ACC112 (cell line): ENCODE data around the gene PDGFA.

Experiments
- H2AFZ ChIP-seq: fragments of 200-600 bp; sonication (generic); one replicate; pipeline ENCODE4 v1.6.0; 2017; ENCODE audit warnings: antibody characterized with exemption, low read length; ENCODE audit not compliant: unreplicated experiment
- H3K27ac ChIP-seq: fragments of 200-600 bp; sonication (generic); 2 replicates; pipeline ENCODE4 v1.5.1; 2014; ENCODE audit warnings: low read depth, mild to moderate bottlenecking, antibody characterized with exemption, low read length, moderate library complexity
- H3K27me3 ChIP-seq: fragments of 200-600 bp; sonication (generic); 2 replicates; pipeline ENCODE4 v1.6.1; 2014; ENCODE audit warnings: mild to moderate bottlenecking, antibody characterized with exemption, low read length, moderate library complexity, mixed read lengths; ENCODE audit not compliant: insufficient read depth
- H3K36me3 ChIP-seq: fragments of 200-600 bp; sonication (generic); 2 replicates; pipeline ENCODE4 v1.6.1; 2016; ENCODE audit warnings: mild to moderate bottlenecking, antibody characterized with exemption, low read length, moderate library complexity, mixed read lengths; ENCODE audit not compliant: insufficient read depth
- H3K4me1 ChIP-seq: fragments of 200-600 bp; sonication (generic); one replicate; pipeline ENCODE4 v1.6.1; 2016; ENCODE audit warnings: low read length, mixed read lengths; ENCODE audit not compliant: insufficient read depth, unreplicated experiment, control insufficient read depth
- H3K4me3 ChIP-seq: fragments of 200-600 bp; sonication (generic); 2 replicates; pipeline ENCODE4 v1.5.1; 2014; ENCODE audit warnings: mild to moderate bottlenecking, low read depth, low read length
- H3K79me2 ChIP-seq: fragments of 200-600 bp; sonication (generic); one replicate; pipeline ENCODE4 v1.6.0; 2016; ENCODE audit warnings: low read length; ENCODE audit not compliant: control insufficient read depth, unreplicated experiment, insufficient read depth

The PDGFA gene

DNA sequence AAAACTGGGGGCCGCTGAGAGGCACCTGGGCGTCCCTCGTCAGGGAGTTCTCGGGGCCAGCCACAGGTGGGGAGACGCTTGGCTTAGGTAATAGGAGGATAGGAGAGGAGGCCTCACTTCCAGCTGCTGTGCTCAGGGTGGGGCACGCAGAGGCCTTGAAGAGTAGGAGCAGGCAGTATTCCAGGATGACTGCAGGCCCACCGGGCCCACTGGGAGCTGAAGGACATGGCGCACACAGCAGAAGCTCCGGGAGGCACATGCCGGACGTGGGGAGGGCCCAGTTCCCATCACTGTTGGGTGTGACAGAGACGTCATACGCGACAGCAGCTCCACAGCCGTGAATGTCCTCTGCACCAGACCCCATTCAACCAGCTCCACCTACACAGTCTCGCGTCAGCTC, 22.0 kb upstream of the PDGFA start:
- no peaks in the 10 kb centered on the region for H3K36me3 ChIP-seq
- no peaks in the 10 kb centered on the region for H3K27me3 ChIP-seq

DNA sequence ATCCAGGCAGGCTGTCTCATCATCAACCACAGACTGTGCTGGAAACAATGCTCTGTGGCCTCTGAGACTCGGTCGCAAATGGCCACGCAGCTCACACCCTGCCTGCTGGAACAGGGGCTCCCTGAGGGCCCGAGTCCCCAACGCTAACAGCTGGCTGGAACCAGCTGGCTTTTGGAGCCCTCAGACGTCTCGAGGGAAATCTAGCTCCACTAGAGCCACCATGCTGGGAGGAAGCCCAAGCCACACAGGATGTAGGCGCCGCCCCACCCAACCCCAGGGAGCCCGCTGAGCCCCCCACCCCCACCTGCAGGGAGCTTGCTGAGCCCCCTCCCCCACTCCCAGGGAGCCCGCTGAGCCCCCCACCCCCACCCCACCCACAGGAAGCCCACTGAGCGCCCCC, 21.4 kb upstream of the PDGFA start:
- no peaks in the 10 kb centered on the region for H3K27me3 ChIP-seq
- H3K36me3 ChIP-seq = no peaks in the 10 kb centered on the region
- H3K79me2 ChIP-seq = no peaks in the 10 kb centered on the region
- H2AFZ ChIP-seq = no peak overlapping the region
- H3K4me3 ChIP-seq = no peak overlapping the region
- H3K4me1 ChIP-seq = peaks cover 39% of the 10 kb centered on the region
- H3K27ac ChIP-seq = no peak overlapping the region

More for the DNA sequence above, 22.0 kb upstream of the PDGFA start:
- no peak overlapping the region for H3K4me3 ChIP-seq
- H2AFZ ChIP-seq = no peak overlapping the region
- no peaks in the 10 kb centered on the region for H3K79me2 ChIP-seq
- peaks cover 39% of the 10 kb centered on the region for H3K4me1 ChIP-seq
- no peak overlapping the region for H3K27ac ChIP-seq

DNA sequence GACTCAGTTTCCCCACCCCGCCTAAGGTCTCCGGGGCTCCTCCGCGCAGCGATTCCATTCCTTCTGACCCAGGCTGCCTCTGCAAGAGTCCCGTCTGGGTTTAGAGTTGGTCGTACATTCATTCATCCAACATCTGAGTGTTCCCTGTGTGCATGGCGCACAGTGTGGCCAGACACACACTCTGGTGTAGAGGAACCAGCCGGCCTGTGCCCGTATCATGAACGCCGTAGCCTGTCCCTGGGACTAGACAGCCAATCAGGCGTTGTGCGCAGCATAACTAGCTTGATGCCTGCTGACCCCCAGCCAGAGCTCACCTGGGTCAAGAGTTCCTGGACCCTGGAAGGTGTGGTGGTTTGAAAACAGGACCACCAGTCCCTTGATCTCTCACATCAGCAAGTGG, 20.9 kb upstream of the PDGFA start:
- no peak overlapping the region for H2AFZ ChIP-seq
- H3K4me1 ChIP-seq = peaks cover 39% of the 10 kb centered on the region
- no peaks in the 10 kb centered on the region for H3K79me2 ChIP-seq
- H3K36me3 ChIP-seq = no peaks in the 10 kb centered on the region
- H3K27me3 ChIP-seq = no peaks in the 10 kb centered on the region
- H3K4me3 ChIP-seq = no peak overlapping the region
- no peak overlapping the region for H3K27ac ChIP-seq

DNA sequence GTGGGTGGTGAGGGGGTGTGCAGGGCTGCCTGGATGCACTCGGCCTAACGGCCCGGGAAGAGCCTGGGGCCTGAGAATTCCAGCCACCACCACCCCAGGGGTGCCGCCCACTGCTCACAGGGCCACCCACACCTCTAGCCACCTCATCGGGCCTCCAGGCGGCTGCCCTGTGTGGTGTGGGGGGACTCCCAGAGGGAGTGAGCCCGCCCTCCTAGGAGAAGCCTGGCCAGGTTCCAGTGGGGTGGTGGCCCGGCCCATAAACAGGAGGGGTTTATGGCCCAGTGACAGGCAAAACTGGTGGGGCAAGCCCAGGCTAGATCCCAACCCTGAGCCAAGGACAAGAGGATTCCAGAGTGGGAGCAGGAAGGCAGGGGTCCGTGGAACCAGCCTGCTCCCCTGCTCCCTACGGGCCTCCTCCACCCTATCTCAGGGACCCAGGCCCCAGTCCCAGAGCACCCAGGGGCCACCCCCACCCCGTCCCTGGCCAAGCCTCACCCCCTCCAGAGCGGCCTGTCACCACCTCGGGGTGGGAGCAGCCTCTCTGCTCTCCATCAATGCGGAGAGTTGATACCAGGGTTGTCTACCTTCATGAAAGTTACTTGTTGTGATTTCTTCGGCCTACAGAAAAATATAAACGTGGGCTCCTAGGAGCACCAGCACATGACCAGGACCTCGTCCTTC, 20.2 kb upstream of the PDGFA start:
- Histone ChIP-seq H3K27ac (no peak overlapping the region), H3K79me2 (no peaks in the 10 kb centered on the region), H3K4me3 (no peak overlapping the region), H3K27me3 (no peaks in the 10 kb centered on the region), H3K4me1 (peaks cover 39% of the 10 kb centered on the region), H2AFZ (no peak overlapping the region), H3K36me3 (no peaks in the 10 kb centered on the region)

DNA sequence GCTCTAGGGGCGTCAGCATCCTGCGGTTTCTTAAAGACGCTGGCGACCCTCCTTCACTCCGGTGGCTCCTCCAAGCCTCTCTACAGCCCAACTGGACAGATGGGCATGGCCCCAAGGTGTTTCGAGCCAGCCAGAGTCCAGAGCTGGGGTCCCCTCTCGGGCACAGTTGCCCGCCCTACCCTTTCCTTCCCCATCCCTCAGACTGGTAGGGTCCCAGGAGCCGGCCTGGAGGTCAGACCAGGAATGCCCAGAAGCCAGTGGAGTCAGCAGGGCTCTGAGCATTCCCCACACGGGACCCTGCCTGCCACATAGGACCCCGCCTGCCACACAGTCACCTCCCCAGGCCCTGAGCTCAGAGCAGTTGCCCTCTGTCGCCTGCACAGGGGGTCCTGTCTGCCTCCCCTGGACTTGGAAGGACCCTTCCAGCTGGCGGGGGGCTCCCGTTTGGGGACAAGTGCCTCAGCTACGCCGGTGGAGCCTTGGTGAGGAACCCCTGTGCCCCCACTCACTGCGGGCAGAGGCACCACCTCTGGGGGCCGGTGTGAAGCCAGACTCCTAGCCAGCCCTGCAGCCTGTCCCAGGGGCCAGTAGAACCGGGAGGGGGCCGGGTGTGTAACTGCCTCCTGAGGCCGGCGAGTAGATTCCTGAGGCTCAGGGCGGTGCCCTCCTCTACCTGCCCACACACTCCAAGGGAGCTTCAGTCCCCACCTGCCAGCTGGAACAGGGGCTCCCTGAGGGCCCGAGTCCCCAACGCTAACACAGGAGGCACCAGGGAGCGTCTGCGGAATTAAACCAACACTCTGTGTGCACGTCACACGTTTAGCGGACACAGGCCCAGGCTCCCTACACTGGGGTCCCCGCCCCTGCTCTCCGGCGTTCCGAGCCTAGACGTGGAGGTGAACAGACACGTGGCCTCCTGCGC, 19.4 kb upstream of the PDGFA start:
- Histone ChIP-seq H3K4me1 (peaks cover 39% of the 10 kb centered on the region), H3K27me3 (no peaks in the 10 kb centered on the region), H3K36me3 (no peaks in the 10 kb centered on the region), H3K79me2 (no peaks in the 10 kb centered on the region), H3K27ac (peak overlapping the region; percentile 65), H2AFZ (peak overlapping the region; percentile 92), H3K4me3 (no peak overlapping the region)

DNA sequence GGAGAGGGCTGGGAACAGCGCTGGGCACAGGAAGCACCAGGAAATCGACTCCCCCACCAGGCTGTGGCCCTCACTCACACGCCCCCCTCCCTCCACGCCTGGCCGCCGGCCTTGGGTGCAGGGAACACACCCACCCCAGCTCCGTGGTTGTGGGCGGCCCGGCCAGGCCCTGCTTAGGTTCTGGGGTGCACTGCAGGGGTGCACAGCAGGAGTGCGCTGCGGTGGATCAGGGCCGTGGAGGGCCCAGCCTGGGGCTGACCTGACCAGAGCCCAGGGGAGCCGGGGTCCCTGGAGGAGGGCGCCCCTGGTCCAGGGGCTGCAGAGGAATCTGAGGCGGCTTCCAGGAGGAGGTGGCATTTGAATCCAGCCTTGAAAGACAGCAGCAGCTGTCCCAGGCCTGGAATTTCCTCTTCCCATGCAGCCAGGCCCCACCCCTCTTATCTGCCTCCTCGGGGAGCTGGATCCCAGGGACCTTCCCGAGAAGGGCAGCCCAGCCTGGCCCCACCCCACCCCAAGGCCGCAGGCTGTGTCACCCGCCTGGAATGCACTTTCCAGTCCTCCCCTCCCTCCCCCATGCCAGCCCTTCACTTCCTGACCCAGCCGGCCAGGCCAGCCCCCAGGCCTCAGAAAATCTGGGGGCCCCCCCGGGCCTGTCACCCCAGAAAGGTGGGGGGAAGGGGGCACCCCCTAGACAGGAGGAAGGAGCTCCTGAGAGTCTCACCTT, 18.4 kb upstream of the PDGFA start:
- H3K27ac ChIP-seq = peak overlapping the region; percentile 65
- peak overlapping the region; percentile 92 for H2AFZ ChIP-seq
- H3K27me3 ChIP-seq = no peaks in the 10 kb centered on the region
- H3K4me3 ChIP-seq = no peak overlapping the region
- H3K79me2 ChIP-seq = no peaks in the 10 kb centered on the region
- H3K4me1 ChIP-seq = peaks cover 34% of the 10 kb centered on the region
- no peaks in the 10 kb centered on the region for H3K36me3 ChIP-seq

DNA sequence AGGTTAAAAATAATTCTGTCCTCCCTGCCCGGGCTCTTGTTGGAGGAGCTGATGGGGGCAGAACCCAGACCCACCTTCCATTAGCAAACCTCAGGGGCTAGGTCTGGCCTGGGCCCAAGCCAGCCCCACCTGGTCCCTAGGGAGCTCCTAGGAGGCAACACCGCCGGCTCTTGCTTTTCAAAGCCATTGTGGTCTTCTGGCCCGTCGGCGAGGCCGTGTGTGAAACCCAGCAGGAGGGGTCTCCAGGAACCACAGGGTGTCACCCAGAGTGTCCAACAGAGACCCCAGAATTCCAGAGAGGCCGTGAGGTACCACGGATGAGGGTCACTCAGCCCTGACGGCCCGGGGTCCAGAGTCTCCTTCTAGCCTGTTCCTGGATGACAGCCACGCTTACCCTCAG, 16.6 kb upstream of the PDGFA start:
- Histone ChIP-seq H3K36me3 (no peaks in the 10 kb centered on the region), H3K27me3 (no peaks in the 10 kb centered on the region), H3K27ac (no peak overlapping the region), H3K4me3 (no peak overlapping the region), H3K4me1 (peaks cover 19% of the 10 kb centered on the region), H3K79me2 (no peaks in the 10 kb centered on the region), H2AFZ (no peak overlapping the region)

DNA sequence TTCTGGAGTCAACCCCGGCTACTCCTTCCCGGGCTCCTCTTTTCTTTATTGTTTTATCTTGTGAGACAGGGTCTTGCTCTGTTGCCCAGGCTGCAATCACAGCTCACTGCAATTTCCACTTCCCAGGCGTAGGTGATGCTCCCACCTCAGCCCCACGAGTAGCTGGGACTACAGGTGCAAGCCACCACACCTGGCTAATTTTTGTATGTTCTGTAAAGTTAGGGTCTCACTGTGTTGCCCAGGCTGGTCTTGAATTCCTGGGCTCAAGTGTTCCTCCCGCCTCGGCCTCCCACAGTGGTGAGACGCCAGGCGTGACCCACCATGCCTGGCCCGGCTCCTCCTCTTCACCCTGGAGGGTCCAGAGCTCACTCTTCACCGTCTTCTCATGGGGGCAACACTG, 15.3 kb upstream of the PDGFA start:
- 0 out of 2 replicates have a peak, but pooled peaks cover 4% of the 10 kb centered on the region for H3K27me3 ChIP-seq
- no peaks in the 10 kb centered on the region for H3K36me3 ChIP-seq
- H3K27ac ChIP-seq = no peak overlapping the region
- H3K79me2 ChIP-seq = no peaks in the 10 kb centered on the region
- H3K4me1 ChIP-seq = peaks cover 19% of the 10 kb centered on the region
- no peak overlapping the region for H2AFZ ChIP-seq
- no peak overlapping the region for H3K4me3 ChIP-seq

DNA sequence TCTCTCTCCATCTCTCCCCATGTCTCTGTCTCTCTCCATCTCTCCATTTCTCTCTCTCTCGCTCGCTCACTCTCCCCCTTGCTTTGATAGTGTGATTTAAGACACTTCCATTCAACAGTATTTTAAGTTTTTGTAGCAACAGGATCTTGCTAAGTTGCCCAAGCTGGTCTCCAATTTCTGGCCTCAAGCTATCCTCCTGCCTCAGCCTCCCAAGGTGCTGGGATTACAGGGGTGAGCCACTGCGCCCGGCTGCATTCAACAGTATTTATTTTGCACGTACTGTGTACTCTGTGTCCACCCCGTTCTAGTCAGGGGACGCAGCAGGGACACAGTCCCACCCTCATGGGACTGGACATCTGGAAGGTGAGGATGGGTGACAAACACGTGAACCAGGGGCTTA, 14.4 kb upstream of the PDGFA start:
- Histone ChIP-seq H3K79me2 (no peaks in the 10 kb centered on the region), H3K4me3 (no peak overlapping the region), H3K27ac (no peak overlapping the region), H3K4me1 (peaks cover 17% of the 10 kb centered on the region), H2AFZ (no peak overlapping the region), H3K36me3 (no peaks in the 10 kb centered on the region), H3K27me3 (0 out of 2 replicates have a peak, but pooled peaks cover 7% of the 10 kb centered on the region)

DNA sequence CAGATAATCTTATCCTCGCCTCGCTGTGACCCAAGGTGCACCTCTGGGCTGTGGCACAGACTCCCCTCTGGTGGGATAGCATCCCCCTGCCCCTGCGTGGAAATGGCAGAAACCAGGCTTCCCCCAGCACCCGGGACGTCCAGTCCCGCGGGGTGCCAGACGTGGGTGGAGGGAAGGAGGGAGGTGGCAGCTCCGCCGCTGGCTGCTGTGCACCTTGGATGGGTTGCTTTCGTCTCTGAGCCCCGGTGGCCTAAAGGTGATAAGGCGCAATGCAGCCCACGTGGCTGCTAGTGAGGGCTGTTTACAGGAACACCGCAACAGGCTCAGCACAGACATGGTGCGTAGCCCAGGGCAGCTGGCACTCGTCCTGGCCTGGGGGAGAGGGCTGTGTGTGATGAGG, 13.6 kb upstream of the PDGFA start:
- Histone ChIP-seq H3K36me3 (no peaks in the 10 kb centered on the region), H3K27ac (no peak overlapping the region), H3K4me3 (no peak overlapping the region), H3K79me2 (no peaks in the 10 kb centered on the region), H3K4me1 (peaks cover 9% of the 10 kb centered on the region), H2AFZ (no peak overlapping the region), H3K27me3 (peaks cover 12% of the 10 kb centered on the region)
